Eye (tissue), 1 donor: ENCODE results near the gene PLAAT3.
"Not testable (repeated sequence)": the region's sequence is repeated elsewhere in the genome, so short reads cannot be mapped to it uniquely, and the experiment has no call there.

Experiments used
- DNase-seq: peaks from one replicate; pipeline ENCODE4 v3.0.0-alpha.2; 2015

The PLAAT3 gene

DNA sequence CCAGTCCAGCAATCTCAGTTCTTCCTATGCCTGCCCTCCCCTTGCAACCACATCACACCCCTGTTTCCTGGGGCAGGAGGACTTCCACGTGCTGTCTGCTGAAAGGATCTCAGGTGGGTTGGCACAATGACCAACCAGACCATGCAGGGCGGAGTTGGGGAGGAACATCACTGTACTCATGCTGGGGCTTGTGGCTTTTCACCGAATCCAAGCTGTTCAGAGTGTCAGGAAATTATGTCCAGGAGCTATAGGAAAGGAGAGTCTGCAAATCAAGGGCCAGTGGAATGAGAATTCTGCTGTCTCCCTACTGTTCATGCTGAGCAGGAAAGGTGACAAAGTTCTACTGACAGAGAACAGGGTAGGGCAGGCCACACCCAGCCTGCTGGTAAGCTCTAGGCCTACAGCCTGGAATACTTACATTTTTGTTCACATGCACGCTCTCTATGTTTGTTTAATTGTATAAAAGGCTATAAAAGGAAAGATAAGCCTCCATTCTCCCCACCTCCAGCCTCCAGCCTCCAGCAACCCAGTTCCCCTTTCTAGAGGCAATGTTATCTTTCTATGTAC, 49.4 kb downstream of the PLAAT3 start:
- DNase-seq, result no peak

- DNase-seq, result no peak
These were observed 50.0 kb downstream of the PLAAT3 start for GRCh38 chr11:63564056-63564774.

GRCh38 chr11:63563201-63564055, 50.8 kb downstream of the PLAAT3 start, which contains the start of gene PLAAT2:
Gene PLAAT2 (minus strand): TSS chr11:63563379. CDS start chr11:63563324, 55 bp downstream.
- DNase-seq, result no peak

DNA sequence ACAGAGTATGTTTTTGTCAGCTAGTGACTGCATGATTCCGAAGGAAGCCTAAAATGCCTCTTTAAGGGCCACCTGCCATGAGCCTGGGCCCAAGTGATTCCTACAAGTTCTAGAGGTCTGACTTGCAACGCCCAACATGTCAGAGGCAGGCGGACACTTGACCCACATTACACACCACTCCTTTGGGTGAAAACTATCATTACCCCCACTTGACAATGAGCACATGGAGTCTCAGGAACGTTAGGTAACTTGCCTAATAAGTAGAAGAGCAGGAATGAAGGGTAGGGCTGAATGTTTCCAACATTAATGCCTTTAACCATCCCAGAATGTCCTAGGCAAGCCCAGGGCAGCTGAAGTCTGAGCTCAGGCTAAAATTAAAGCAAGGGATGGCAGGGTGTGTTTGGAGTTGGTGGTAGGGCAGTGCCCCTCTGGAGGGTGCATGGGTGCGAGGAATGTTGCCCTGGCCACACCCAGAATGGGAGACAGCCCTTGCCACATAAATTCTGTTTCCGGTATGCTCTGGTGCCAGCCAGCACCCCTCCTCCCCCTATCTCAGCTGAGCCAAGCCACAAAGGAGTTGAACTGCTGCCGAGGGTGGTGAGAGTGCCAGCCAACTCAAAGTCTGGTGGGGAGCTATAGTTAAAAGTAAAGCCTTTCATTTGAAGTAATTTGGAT, 53.6 kb downstream of the PLAAT3 start:
- DNase-seq, result no peak

DNA sequence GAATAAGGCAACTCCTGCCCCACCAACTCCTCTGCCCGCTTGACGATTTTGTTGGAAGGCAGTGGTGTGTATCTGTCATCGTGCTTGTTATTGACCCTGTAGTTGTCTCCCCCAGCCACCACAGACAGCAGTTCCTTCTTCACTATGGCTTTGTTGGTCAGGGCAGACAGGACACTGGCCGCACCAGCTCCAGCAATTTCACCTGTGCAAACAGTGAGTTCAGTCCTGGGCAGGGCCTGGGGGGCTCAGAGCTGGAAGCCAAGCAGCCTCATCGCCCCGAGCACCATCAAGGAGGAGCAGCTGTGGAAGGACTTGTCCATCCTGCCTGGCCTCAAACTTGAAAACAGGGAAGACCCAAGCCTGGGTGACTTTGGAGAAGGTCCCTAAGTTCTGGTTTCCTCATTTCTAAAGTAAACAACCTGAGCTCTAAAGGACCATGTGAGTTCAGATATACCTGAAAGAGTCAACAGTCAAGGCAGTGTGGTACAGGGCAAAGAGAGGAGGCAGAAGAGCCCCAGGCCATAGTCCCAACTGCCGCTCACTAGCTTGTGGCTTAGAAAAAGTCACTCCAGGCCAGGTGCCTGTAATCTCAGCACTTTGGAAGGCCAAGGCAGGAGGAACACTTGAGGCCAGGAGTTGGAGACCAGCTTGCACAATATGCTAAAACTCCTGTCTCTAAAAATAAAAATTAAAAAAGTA, 55.6 kb downstream of the PLAAT3 start:
- no peak for DNase-seq

DNA sequence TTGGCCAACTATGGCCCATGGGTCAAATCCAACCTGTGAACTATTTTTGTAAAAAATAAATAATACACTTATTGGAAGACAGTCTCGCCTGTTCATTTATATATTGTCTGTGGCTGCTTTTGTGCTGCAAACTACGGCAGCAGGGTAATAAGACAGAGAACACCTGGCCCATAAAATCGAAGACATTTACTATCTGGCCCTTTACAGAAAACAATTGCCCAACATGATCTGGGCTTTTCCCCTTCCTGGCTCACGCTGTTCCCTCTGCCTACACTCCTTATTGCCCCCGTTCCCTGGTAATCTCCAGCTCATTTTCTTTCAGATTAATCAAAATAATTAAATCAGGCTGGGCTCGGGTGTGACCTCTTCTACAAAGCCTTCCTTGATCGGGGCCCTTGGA, 56.7 kb downstream of the PLAAT3 start:
- no peak for DNase-seq

DNA sequence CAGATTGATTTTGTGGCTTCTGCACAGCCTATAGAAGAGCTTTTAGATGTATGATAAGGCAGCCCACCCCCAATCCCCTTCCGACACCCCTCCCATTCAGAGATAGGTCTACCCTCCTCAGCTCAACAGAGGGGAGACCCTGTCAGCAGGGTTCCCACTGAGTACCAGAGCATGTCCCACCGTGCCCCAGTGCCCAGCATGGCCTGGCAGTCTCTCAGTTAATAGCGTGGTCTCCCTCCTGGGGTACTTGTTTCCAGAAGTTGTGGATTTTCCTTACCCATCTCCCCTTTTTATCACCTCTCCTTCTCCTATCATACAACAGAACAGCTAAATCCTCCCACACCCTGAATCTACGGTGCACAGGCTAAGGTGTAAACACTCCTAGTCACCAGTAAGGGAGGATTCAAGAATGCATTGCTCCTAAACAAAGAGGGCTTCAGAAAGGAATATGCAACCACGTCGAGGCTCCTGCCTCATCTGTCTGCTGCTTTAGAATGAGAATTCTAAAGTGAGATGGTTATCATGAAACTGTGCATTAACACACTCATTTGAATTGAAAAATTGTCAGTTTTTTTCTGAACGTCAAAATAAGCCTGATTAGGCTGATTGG, 57.7 kb downstream of the PLAAT3 start:
- no peak for DNase-seq

DNA sequence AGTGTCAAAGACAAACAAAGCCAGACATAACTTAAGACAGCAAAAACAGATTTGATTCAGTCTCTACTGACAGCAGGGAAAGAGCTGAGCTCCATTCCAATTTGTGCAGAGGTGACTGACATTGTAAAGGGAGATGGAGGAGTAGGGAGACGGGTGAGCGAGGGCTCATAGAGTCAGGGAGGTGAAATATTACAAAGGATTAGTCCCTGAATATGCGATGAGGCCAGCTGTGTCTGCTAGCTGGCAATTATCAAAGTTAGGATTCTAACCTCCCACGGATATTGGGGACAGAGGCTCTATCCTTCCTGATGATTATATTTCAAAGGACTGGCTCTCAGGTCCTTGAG, 59.4 kb downstream of the PLAAT3 start:
- DNase-seq, result no peak

GRCh38 chr11:63553759-63554158, 60.5 kb downstream of the PLAAT3 start:
- DNase-seq, result no peak

GRCh38 chr11:63552921-63553320, 61.3 kb downstream of the PLAAT3 start:
- DNase-seq, result no peak

GRCh38 chr11:63551889-63552266, 62.4 kb downstream of the PLAAT3 start:
- DNase-seq, result no peak

- no peak for DNase-seq
These were observed 62.9 kb downstream of the PLAAT3 start for GRCh38 chr11:63551091-63551888.

- not testable (repeated sequence) for DNase-seq
These were observed 64.0 kb downstream of the PLAAT3 start for GRCh38 chr11:63550156-63550700.

GRCh38 chr11:63549411-63549810, 64.8 kb downstream of the PLAAT3 start:
- DNase-seq, result no peak

DNA sequence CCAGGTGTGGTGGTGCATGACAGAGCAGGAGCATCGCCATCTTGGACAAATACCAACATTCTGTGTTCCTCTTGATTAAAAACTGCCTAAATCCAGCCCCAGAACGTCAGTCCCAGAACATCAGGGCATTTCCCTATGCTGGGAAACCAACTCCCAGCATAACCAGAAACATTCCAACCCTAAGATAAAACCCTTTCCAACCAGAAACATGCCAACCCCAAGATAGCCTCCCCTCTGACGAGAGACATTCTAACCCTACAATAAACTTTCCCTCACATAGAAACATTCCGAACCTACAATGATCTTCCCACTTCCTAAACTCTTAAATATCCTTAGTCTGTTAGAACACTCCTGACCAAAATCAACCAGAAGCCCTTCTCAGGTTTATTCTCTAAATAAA, 66.1 kb downstream of the PLAAT3 start:
- no peak for DNase-seq

- no peak for DNase-seq
These were observed 67.2 kb downstream of the PLAAT3 start for GRCh38 chr11:63547061-63547460.

DNA sequence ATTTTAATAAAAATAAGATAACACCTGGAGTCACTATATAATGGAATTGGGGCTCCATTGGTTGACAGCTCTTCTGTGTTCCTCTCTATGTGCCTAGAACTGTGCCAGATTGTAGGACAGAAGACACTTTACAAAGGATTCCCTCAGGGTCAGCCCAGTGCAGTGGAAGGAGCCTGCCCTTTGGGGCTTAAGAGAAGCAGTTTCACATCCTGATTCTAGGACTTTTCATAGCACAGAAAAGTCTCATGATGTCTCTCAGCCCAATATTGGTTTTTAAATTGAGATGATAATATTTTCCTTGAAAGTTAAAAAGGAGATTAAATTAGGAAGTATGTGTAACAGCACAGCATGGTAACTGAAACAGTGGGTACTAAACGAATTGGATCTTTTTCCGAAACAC, 70.5 kb downstream of the PLAAT3 start:
- no peak for DNase-seq

- not testable (repeated sequence) for DNase-seq
These were observed 71.7 kb downstream of the PLAAT3 start for GRCh38 chr11:63542506-63542905.

GRCh38 chr11:63537293-63538101, 76.7 kb downstream of the PLAAT3 start:
- DNase-seq, result peak; percentile 63

DNA sequence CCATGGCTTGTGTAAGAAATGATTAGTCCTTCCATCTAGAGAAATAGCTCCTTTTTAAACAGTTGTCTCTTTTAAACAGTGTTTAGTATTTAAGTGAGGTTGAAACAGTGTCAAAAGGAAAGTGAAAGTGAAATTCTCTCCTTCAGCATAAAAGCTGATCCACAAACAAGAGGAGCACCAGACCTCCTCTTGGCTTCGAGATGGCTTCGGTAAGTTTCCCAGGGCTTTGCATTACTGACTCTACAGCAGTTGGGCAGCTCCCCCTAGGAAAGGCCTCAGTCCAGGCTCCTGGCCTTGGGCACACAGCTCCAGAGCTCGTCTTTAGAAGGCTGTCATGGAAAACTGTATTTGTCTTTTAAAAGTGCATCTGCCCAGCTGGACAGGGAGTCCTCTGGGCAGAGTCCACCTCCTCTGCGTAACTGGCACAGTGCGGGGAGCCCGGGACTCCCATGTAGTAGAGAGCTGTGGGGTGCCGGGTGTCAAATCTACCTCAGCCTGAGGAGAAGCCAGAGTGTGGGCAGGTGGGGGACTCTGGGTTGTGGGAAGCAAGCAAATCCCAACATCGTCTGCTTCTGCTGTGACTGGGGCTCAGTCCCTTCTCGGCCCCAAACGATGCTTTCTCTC, 77.5 kb downstream of the PLAAT3 start, which contains the start of gene PLAAT4:
Gene PLAAT4, plus strand, starts transcription at position 140 of the 624 bp plus-strand sequence. Its CDS starts 61 bp downstream, at position 201.
- peak; percentile 37 for DNase-seq
